ENCODE measurements around the gene ZBTB25. TPM values are rescaled to one million over a fixed set of nuclear protein-coding genes. Genes with fewer than 3 reads are reported as not detected.

Gene ZBTB25
- total RNA-seq, 4 donors from 2014 or later: 7.8 to 15.1 (median 9.1) TPM

- no peak for TF ChIP-seq CTCF (IDR thresholded peaks at IDR 0.05)
- TF ChIP-seq POLR2A (IDR thresholded peaks at IDR 0.05): no peak
- intact Hi-C loops (cut with DNase I; ENCODE audit: low total_unique reads): no loop called here
- no peak for DNase-seq (ENCODE audit: low spot score in 2 of 2)
- no peak overlapping the region for H3K4me3 ChIP-seq (ENCODE audit: low read depth, poor library complexity, severe bottlenecking)
- WGBS, 2 donors: 75 to 77% methylated on average over 3 of the region's 3 CpGs
These were observed 36.5 kb downstream of the ZBTB25 start for GRCh38 chr14:64467101-64467500.

- TF ChIP-seq CTCF (IDR thresholded peaks at IDR 0.05): no peak
- TF ChIP-seq POLR2A (IDR thresholded peaks at IDR 0.05): no peak
- intact Hi-C loops (cut with DNase I; ENCODE audit: low total_unique reads): no loop called here
- no peak overlapping the region for H3K4me3 ChIP-seq (ENCODE audit: low read depth, poor library complexity, severe bottlenecking)
- no peak for DNase-seq (ENCODE audit: low spot score in 2 of 2)
- WGBS, 2 donors: 7 to 12% methylated on average over 15 of the region's 15 CpGs
These were observed 37.6 kb downstream of the ZBTB25 start for GRCh38 chr14:64465831-64466554.

- peak in 1 of 2 donors; percentile 89 for DNase-seq (ENCODE audit: low spot score in 2 of 2)
These were observed 38.3 kb downstream of the ZBTB25 start, which contains the start of gene AKAP5 for GRCh38 chr14:64465191-64465822. AKAP5 (plus strand) TSS chr14:64465499; CDS start chr14:64468395, 2,896 bp downstream.

GRCh38 chr14:64464651-64465050 lies 39.0 kb downstream of the ZBTB25 start:
- TF ChIP-seq POLR2A (IDR thresholded peaks at IDR 0.05): no peak
- TF ChIP-seq CTCF (IDR thresholded peaks at IDR 0.05): no peak
- intact Hi-C loops (cut with DNase I; ENCODE audit: low total_unique reads): no loop called here
- H3K4me3 ChIP-seq (ENCODE audit: low read depth, poor library complexity, severe bottlenecking): no peak overlapping the region
- DNase-seq (ENCODE audit: low spot score in 2 of 2): no peak
- 16 to 24% methylated on average over 6 of the region's 6 CpGs for whole genome bisulfite sequencing, 2 donors

More at GRCh38 chr14:64465191-64465822, 38.3 kb downstream of the ZBTB25 start, which contains the start of gene AKAP5:
- WGBS, 2 donors: 1% methylated on average over 32 to 43 of the region's 74 CpGs
- H3K4me3 ChIP-seq (ENCODE audit: low read depth, poor library complexity, severe bottlenecking): peak within 1 kb of the TSS; percentile 59
- intact Hi-C loops (cut with DNase I; ENCODE audit: low total_unique reads): no loop called here
- TF ChIP-seq CTCF (IDR thresholded peaks at IDR 0.05): no peak

GRCh38 chr14:64463873-64464272 lies 39.8 kb downstream of the ZBTB25 start:
- no peak overlapping the region for H3K4me3 ChIP-seq (ENCODE audit: low read depth, poor library complexity, severe bottlenecking)
- WGBS, 2 donors: 89 to 92% methylated on average over 6 of the region's 6 CpGs
- intact Hi-C loops (cut with DNase I; ENCODE audit: low total_unique reads): no loop called here
- TF ChIP-seq CTCF (IDR thresholded peaks at IDR 0.05) (no peak), POLR2A (IDR thresholded peaks at IDR 0.05) (no peak)
- DNase-seq (ENCODE audit: low spot score in 2 of 2): no peak
